HG02938 (cell line): ENCODE results near the gene DGKB.
"Not testable (repeated sequence)": the region's sequence is repeated elsewhere in the genome, so short reads cannot be mapped to it uniquely, and the experiment has no call there.

ENCODE experiments used
- ATAC-seq: cut with Tn5 transposase; IDR thresholded peaks from one replicate; pipeline ENCODE4 v1.9.1; 2021; ENCODE audit warnings: mild to moderate bottlenecking, moderate library complexity; ENCODE audit not compliant: unreplicated experiment

DGKB gene

DNA sequence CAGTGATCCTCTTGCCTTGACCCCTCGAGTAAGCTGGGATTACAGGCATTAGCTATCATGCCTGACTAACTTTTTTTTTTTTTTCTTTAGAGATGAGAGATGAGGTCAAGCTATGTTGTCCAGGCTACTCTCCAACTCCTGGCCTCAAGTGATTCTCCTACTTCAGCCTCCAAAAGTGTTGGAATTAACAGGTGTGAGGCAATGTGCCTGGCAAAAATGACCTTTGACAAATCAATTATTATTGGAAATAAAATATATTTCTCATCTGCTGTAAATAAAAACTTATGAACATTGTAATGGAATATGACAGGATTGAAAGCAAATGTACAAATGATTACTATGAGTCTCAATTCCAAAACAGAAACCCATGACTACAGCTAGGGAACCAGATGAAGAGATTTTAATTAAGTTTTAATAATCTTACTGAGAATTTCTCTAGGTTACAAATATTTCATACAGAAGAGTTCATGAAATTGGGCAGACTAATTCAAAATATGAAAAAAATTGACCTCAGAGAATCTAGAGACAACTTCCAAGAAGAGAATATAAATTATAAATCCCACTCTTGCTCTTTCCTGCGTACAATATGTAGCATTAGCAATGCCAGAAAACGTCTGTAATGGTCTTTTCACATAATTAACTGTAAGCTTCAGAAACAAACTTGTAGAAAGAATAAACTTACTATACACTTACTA is 414.7 kb downstream of the DGKB start:
- no peak for ATAC-seq

DNA sequence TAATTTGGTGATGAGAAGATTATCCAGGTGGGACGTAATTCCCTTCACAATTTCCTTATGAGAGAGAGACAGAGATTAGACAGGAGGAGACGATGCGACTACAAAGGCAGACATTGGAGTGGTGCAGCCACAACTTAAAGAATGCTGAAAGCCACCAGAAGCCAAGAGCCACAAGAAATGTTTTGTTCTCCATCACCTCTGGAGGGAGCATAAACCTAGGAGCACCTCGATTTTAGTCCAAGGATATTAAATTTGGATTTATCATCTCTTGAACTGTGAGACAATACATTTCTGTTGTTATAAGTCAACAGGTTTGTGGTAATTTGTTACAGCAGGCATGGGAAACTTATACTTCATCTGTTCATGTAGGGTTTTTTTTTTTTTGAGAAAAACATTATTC is 418.9 kb downstream of the DGKB start:
- ATAC-seq = no peak

DNA sequence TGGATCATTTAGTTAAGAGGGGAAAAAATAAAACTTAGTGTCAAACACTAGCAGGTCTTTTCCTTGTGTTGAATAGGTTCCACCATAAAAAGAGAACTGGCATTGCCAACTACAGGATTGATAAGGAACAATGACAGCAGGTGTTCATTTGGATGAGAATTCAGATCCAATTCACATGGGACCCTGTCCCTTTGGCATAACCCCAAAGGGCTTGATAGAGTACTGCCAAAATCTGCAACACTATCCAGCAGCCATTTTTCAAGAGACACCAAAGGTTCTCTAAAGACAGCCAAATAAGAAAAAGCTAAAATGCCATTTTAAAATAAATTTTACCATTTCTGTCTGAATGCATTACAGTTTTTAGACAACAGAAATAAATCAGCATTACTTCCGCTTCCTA is 422.3 kb downstream of the DGKB start:
- no peak for ATAC-seq

DNA sequence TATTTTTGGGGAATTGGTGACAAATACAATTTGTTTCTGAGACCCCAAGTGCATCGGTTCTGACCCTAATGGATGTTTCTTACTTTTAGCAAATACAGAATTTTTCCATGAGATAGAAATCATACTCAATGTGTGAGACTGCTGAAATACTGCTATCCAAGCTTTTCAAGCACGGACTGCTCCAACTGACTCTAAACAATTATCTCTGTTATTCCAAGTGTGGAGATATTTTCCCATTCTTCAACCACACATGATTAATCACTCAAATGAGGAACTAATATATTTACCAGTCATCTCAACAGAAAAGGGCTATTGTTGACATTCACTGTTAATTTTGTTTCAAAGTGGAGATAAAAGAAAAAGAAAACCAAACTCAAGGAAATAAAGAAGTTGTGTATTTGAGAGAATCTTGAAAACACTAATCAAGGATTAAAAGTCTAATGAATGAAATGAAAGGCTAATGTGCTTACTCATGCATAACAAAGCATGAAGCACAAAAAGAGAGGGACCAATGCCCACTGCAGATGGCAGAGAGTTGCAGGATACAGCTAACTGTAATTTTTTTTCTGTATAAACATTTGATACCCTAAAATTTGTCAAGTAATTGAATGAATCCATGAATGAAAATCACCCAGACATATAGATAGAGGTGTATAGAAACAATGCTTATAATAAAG is 423.6 kb downstream of the DGKB start:
- ATAC-seq = no peak

DNA sequence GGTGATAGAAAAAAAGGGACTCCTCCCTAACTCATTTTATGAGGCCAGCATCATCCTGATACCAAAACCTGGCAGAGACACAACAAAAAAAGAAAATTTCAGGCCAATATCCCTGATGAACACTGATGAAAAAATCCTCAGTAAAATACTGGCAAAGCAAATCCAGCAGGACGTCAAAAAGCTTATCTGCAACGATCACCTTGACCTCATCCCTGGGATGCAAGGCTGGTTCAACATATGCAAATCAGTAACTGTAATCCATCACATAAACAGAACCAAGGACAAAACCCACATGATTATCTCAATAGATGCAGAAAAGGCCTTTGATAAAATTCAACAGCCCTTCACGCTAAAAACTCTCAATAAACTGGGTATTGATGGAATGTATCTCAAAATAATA is 440.8 kb downstream of the DGKB start:
- not testable (repeated sequence) for ATAC-seq

DNA sequence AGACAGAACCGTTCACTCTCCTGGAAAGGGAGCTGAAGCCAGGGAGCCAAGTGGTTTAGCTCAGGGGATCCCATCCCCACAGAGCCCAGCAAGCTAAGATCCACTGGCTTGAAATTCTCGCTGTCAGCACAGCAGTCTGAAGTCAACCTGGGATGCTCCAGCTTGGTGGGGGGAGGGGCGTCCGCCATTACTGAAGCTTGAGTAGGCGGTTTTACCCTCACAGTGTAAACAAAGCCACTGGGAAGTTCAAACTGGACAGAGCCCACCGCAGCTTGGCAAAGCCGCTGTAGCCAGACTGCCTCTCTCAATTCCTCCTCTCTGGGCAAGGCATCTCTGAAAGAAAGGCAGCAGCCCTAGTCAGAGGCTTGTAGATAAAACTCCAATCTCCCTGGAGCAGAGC is 443.7 kb downstream of the DGKB start:
- ATAC-seq = not testable (repeated sequence)

DNA sequence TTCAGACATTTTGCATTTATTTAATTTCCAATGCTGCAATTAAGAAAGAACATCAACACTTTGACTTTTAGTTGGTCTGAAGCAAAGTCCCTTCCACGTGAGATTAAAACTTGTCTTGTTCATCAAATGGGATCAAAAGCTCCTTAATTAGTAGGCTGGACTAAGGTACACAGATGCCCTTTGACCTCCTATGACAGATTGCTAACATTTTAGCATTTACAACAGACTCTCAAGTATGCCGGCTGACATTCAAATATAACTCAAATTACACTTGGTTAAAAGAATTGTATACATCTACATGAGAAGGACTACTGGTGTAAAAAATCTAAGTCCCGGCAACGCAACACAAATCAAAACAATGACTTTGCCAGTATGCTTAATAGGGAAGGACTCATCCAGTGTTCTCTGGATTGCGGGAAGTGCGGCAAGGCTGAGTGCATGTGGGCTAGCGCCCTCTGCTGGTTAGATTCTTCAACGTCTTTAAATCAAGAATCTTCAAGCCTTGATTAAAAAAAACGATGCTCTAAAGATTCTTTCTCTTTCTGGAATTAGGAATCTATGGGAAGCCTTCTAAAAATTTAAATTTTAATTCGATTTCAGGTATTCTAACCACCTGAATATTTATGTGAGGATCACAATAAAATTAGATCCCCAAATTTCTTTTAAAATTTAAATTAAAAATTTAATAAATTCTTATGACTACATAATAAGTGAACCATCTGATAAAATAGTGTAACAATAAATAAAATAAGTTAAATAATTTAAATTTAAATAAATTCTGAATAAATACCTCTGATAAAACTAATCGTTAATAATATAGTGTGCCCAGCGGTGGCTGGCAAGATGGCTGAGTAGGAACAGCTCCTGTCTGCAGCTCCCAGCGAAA is 444.7 kb downstream of the DGKB start:
- no peak for ATAC-seq

DNA sequence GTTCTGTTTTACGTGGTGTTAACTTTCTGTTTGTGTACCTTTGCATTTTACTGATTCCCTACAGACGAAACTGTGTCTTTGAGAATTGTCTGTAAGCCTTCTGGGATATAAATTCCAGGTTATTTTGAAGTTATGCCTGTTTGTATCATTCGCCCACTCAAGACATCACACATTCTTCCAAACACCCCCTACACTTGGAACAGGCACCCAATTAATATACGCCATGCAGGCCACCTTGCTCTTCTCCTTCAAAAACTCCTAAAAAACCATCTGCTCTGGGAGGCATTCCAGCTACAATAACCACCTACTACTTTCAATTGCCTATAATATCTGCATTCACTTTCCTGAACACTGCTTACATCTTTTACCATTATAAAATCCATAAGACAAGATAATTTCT is 453.3 kb downstream of the DGKB start:
- ATAC-seq = no peak

DNA sequence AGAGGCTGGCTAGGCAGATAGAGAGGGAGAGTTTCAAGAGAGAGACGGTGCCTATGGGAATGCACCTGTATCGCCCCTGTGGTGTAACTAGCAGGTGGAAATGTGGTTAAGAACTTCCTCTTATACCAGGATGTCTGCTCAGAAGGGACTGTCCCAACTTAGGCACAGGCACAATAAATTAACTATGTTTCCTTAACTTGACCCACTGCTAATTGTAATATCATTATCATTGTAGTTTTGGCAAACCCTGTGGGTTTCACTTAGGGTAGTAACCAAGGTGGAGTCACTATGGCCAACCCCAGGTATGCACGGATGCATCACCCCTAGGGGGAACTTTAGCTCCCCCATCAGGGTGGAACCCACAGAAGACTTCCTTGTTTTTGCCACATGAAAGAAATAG is 455.7 kb downstream of the DGKB start:
- ATAC-seq = peak; percentile 75

DNA sequence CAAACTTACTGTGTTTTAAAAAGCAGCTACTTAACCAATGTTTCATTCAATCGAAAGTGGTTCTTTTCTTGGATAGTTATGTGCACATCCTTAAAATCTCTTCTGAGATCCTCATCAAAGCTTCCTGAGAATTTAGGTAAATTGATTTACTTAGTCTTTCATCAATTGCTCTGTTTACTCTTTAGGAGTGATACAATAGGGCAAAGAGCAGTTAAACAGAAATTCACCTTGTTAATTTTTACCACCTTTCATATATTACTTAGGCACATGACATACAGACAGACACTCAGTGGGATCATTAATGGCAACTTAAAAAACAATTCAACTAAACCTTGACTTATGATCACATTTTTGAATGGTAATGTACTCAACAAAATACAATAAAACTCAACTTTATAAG is 456.3 kb downstream of the DGKB start:
- no peak for ATAC-seq

DNA sequence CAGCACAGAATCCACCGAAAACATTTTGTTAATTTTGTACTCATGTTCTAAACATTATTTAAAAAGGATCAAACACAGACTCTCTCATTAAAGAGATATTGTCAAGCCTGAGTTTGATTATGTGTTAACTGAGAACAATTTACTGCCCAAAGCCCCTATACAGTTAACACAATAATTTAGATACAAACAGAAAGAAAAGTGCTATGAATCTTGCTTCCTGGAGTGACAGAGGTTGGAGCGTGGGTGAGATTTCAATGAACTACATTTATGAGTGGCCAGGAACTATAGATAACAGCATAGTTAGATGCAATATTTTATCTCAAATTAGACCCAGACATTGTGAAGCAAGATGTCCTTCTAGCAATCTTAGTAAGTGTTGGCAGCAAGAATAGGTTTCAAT is 464.2 kb downstream of the DGKB start:
- ATAC-seq = no peak

DNA sequence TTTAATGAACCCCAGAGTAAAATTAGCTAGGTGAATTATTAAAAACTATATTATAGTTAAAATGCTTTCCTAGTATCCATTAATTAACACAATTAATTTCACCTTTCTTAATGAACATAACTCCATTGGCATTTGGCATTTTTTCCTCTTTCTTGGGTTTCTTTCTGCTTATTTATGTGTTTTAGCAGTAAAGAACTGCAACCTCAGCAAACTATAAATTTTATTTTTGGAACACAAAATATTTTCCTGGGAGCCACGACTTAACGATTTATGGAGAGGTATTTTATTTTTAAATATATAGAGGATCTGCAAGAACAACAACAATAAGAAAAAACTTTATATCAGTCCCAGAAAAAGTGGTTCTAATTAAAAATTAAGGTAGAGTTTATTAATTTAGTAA is 465.7 kb downstream of the DGKB start:
- ATAC-seq = no peak

DNA sequence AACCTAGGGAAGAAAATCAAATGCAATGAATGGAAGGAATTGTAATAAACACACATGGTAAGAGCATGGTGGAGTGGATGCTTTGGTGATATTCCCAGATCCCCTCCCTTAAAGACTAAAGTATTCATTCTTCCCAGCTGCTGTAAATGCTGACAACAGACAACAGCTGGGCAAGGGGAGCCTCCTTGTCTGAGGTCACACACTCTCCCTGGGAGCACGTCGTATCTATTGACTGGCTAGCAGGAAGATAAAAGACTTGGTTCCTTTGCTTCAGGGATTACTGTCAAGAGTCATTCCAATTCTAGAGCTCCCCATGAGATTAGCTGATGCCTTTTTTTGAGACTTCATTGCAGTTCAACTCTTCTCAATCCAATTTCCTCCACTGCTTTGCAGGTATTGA is 469.6 kb downstream of the DGKB start:
- ATAC-seq = no peak

DNA sequence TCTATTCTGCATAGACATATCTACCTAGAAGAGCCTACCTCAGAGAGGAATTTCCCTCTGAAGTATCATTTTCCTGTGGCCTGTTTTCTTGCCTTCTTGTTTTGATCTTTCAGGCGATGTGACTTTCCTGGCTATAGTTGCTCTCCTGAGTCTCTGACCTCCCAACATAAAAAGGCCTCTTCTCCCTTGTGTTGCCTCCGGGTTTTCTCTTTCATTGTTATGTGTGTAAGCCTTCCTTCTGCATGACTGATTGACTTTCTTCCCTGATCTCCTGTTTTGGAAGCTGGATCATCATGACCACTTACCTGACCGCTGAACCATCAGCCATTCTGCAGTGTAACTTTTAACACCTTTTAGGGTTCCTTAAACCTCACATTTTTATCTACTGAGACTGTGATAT is 471.6 kb downstream of the DGKB start:
- no peak for ATAC-seq

DNA sequence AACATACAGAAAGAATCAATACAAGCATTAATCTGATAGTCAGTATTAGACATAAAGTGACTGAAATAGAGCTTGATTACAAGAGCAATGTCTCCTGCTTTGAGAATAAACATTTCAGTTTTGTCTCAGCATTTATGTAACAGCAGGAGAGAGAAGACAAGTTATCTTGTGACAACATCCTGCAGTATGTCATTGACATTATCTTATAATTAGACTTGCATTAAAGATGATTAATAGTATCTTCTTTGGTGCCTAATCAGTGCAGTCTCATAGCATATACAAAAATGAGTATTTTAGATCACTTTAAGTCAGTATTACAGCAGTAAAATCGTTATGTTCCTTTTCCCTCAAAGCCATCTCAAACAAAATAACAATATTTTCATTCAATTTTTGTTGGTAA is 477.0 kb downstream of the DGKB start:
- ATAC-seq = no peak

DNA sequence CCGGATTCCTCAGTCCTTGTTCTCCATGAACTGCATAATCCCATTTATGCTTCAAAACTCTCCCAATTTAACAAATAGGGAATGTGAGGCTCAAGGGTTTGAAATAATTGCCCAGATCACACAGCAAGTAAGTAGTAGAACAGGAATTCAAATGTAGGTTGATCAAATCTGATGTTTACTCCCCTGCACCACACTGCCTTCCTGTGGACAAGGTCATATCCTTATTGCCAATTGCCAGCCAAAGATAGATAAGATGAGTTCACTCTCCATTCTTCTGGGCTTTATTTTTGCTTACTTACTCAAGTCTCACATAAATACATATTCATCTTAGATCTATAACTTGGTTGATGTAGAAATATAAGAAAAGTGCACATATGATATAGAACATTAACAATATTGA is 477.9 kb downstream of the DGKB start:
- no peak for ATAC-seq

DNA sequence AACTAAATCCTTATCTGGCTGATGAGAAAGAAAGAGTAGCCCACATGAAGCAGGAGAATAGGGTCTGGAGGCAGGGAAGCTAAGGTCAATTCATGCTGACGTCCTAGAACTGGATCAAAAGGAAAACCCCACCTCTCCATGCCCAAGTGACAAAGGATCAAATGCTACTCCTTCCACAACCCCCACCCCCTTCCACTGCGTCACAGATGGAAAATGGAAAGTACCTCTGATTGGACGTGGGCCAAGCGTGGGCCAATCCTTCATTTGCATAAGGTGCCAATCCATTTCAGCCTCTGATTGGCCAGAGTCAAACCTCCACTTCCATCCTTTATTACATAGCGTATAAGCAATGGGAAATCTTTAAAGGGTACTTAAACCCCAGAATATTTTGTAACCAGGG is 481.8 kb downstream of the DGKB start:
- ATAC-seq = no peak

DNA sequence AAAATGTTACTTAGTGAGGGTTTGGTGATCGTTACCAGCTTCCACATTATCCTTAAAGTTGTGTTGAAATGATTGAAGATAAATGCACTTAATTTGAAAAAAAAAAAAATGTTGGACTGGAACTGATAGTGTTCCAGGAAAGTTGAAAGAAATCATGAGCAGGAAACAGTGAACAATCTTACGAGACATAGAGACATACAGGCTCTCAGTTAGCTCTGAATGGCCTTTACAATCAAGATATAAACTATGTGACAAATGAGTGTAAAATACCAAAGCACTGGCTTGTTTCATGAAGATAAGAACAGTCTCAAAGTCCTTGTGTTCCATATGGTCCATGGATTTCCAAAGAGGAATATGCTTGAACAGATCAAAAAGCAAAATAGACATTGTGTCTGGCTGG is 483.0 kb downstream of the DGKB start:
- no peak for ATAC-seq

DNA sequence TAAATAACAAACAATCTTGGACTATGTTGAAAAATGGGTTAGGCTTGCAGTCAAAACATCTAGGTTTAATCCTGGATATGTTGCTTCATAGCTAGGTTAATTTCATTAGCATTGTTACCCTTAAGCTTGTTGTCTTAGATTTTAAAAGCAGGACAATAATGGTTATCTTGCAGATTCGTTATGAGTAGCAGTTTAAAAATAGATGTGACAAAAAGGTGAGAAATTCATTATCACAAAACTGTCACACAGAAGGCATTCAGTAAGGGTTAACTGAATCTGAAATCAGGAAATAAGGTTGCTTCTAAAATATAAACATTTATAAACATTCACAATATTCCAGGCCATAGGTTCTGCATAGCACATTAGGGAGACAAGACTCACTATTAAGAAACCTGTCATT is 483.9 kb downstream of the DGKB start:
- ATAC-seq = no peak

DNA sequence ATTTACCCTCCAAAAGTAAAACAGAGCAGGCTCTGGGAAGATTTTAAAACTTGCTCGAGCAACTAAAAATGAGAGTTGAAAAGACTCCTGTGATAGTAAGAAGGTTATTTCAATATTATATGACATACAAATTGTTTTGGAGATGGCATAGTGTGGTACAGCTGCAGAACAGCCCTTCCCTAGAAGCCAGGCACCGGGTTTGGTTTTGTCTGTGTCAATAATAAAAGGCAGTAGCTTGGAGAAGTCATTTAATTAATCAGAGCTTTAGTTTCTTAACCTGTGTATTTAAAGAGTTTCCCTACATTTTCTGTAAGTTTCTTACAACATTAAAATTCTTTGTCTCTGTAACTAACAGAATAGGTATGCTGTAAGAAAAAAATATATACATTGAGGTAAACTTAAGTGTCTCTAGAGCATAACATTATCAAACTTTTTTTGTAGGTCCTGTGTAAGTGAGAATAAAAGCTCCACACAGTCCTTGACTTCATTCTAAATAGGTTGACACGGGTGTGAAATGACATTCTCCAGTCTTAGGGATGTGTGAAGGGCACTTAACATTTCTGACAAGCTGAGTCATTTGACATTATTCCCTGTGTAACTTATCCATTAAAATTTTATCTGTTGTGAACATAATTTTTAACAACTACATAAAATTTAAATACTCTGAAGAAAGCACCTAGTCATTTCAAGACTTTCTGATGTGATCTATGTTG is 488.1 kb downstream of the DGKB start:
- no peak for ATAC-seq
